Measurements from ENCODE around the gene TMEM252.
A peak's percentile ranks its signal among the peaks of the same experiment; 100 is the strongest.

Gene TMEM252

DNA sequence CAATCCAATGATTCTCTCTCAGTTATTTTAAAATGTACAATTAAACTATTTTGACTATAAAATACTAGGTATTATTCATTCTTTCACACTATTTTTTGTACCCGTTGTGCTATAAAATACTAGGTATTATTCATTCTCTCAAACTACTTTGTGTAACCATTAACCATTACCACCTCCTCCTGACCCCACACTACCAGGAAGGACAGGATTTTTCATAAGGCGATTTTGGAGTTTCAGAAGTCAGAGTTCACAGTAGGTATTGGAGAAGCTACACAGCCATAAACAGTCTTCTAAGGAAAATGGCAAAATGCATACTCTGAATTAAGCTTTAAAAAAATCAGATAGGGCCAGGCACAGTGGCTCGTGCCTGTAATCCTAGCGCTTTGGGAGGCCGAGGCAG lies 35.1 kb upstream of the TMEM252 start:
- TF ChIP-seq, protein P1, sequence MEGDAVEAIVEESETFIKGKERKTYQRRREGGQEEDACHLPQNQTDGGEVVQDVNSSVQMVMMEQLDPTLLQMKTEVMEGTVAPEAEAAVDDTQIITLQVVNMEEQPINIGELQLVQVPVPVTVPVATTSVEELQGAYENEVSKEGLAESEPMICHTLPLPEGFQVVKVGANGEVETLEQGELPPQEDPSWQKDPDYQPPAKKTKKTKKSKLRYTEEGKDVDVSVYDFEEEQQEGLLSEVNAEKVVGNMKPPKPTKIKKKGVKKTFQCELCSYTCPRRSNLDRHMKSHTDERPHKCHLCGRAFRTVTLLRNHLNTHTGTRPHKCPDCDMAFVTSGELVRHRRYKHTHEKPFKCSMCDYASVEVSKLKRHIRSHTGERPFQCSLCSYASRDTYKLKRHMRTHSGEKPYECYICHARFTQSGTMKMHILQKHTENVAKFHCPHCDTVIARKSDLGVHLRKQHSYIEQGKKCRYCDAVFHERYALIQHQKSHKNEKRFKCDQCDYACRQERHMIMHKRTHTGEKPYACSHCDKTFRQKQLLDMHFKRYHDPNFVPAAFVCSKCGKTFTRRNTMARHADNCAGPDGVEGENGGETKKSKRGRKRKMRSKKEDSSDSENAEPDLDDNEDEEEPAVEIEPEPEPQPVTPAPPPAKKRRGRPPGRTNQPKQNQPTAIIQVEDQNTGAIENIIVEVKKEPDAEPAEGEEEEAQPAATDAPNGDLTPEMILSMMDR (IDR thresholded peaks at IDR 0.05; ENCODE audit: insufficient read depth, low read length, missing control alignments): no peak
- H3K4me3 ChIP-seq (ENCODE audit: low read depth, low read length): no peak overlapping the region
- ChIA-PET CTCF (interaction anchor here (1.4 kb wide), 1 partner anchor 9 kb away, joined by 4 read pairs; no protein-coding TSS in a partner anchor), POLR2A (no interaction called here)
- no peak for DNase-seq (ENCODE audit: low read depth, low spot score)

DNA sequence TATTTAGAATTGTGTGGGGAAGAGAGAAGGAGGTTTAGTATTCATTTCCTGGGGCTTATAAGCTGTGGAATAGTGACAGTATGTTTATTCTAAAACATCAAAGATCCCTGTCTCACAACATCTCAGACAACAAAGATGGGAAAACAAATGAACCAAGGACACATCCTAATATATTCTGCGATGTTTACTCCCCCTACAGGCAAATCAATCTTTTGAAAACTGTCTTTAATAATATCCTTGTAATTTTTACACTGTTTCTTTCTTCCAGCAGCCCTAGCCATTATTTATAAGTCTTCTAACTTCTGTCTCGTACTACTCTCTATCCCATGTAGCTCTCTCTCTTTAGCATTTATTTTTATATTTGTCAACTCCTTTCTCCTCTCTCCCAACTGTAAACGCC lies 33.5 kb upstream of the TMEM252 start:
- no peak for DNase-seq (ENCODE audit: low read depth, low spot score)
- POLR2A ChIA-PET: no interaction called here
- CTCF ChIA-PET: interaction anchor here (1.2 to 3.5 kb wide), 4 partner anchors 9 to 377 kb away, joined by 3 to 20 read pairs (median 4); no protein-coding TSS in a partner anchor
- TF ChIP-seq, protein P1 (IDR thresholded peaks at IDR 0.05; ENCODE audit: insufficient read depth, low read length, missing control alignments): no peak
- H3K4me3 ChIP-seq (ENCODE audit: low read depth, low read length): no peak overlapping the region

DNA sequence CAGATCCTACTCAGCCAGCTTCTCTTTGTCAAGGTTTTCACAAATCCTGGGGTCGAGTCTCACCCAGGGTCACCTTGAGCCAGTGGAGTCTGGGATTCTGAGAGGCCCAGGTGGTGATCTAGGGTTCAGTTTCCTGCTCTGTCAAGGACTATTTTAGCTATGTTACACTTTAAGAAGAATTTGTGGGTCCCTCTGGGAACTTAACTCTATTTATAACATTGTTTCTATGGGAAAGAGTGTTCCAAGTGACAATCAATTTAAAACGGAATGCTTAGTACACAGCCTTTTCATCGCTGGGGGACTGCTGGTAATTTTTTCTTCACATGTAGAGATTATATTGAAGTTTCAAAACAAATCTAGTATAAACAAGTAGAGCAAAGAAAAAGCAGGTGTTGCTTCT lies 26.9 kb upstream of the TMEM252 start:
- TF ChIP-seq, protein P1 (IDR thresholded peaks at IDR 0.05; ENCODE audit: insufficient read depth, low read length, missing control alignments): no peak
- ChIA-PET POLR2A (no interaction called here), CTCF (interaction anchor here (1.0 to 1.4 kb wide), 3 partner anchors 9 to 17 kb away, joined by 3 to 4 read pairs (median 3); no protein-coding TSS in a partner anchor)
- no peak overlapping the region for H3K4me3 ChIP-seq (ENCODE audit: low read depth, low read length)
- DNase-seq (ENCODE audit: low read depth, low spot score): no peak

DNA sequence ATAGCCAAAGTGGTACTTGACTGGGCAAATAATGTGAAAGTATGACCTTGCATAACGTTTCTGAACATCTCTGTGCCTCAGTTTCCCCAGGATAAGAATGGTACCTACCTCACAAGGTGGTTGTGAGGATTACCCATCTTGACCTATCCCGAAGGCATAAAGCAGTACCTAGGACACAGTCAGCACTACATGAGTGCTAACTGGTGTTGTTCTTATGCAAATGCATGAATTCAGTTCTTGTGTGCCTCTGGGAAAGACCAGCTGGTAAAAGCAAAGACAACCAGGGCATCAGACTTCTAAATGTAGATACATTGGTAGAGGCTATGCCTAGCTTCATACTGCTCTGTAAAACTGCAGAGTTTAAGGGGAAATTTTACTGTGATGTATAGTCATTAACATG lies 21.8 kb upstream of the TMEM252 start:
- ChIA-PET CTCF (interaction anchor here (1.0 kb wide), 1 partner anchor 20 kb away, joined by 4 read pairs; no protein-coding TSS in a partner anchor), POLR2A (no interaction called here)
- TF ChIP-seq, protein P1 (IDR thresholded peaks at IDR 0.05; ENCODE audit: insufficient read depth, low read length, missing control alignments): no peak
- no peak for DNase-seq (ENCODE audit: low read depth, low spot score)
- no peak overlapping the region for H3K4me3 ChIP-seq (ENCODE audit: low read depth, low read length)

DNA sequence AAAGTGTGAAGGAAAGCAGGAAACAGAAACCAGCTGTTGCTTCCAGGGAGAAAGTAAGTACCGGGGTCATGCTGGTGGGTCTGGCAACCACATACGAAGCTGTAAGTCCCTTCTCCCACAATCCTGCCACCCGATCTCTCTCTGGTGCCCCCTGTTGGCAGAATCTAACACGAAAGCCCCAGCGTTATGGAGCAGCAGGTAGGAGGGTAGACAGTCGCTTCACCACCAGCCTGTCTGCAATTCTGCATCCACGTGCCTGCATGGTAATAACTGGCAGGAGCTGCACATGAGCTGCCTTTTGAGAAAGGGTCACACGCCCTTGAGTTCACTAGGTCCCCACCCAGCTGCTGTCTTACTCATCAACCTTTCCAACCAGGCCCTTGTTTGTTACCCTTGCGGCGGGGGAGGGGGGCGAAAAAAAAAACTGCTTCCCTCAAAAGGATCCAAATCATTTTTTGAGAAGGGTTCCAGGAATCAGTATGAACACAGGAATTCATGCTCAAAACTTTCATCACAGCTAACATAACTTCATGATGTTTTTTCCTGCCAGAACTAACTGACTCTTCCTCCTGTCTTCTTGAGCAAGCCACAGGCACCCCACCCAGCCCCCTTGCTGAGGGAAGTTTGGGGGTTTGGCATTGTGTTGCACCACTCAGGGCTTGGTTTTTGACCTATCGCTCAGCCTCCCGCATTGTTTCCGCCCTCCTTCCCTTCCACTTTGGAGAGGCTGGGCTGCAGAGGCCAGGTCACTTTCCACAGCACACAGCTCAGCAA lies 19.6 kb upstream of the TMEM252 start:
- TF ChIP-seq, protein P1 (IDR thresholded peaks at IDR 0.05; ENCODE audit: insufficient read depth, low read length, missing control alignments): peak; percentile 20
- CTCF ChIA-PET: interaction anchor here (0.6 to 0.7 kb wide), 2 partner anchors 12 to 60 kb away, joined by 3 read pairs; no protein-coding TSS in a partner anchor
- POLR2A ChIA-PET: no interaction called here
- DNase-seq (ENCODE audit: low read depth, low spot score): no peak
- no peak overlapping the region for H3K4me3 ChIP-seq (ENCODE audit: low read depth, low read length)

DNA sequence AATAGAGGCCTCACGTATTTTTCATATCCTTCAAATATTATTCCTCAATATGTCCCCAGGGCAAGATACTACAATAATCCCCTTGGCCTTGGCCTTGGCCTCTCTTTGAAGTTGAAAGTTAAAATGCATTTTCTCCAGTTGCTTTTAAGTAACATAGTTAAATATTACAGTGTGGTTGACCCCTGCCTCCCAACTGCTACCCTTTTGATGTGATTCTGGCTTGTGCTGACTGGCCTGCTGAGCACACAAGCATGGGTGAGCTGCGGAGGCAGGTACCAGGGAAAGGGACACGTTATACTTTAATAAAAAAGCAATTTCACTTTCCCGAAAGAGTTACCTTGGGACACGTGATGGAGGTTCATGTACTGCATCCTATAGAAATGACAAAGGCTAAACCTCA lies 17.9 kb upstream of the TMEM252 start:
- CTCF ChIA-PET: no interaction called here
- POLR2A ChIA-PET: no interaction called here
- TF ChIP-seq, protein P1 (IDR thresholded peaks at IDR 0.05; ENCODE audit: insufficient read depth, low read length, missing control alignments): no peak

More for the DNA sequence above, 17.9 kb upstream of the TMEM252 start:
- H3K4me3 ChIP-seq (ENCODE audit: low read depth, low read length): no peak overlapping the region
- no peak for DNase-seq (ENCODE audit: low read depth, low spot score)

Data from AG04449 (cell line).